Measurements from ENCODE around the gene TCF20. TPM values are rescaled to one million over a fixed set of nuclear protein-coding genes. Genes with fewer than 3 reads are reported as not detected.
A peak's percentile ranks its signal among the peaks of the same experiment; 100 is the strongest.

Gene TCF20
- total and polyA plus RNA-seq, 8 donors = 24.8 to 41.3 (median 25.6) TPM

- TF ChIP-seq CTCF (IDR thresholded peaks at IDR 0.05) = no peak
- Histone ChIP-seq H3K4me3 (no peak overlapping the region), H3K27me3 (peaks cover 0 to 10% of the 10 kb centered on the region in 2 donors), H3K4me1 (peaks cover 10 to 22% of the 10 kb centered on the region in 2 donors), H3K36me3 (no peaks in the 10 kb centered on the region), H3K9me3 (no peaks in the 10 kb centered on the region), H3K27ac (no peak overlapping the region)
- ATAC-seq (no peak), DNase-seq (no peak)
- intact Hi-C loops (cut with DNase I) = no loop called here
Observed at GRCh38 chr22:42304324-42304790, 33.9 kb upstream of the TCF20 start.

- Histone ChIP-seq H3K9me3 (no peaks in the 10 kb centered on the region), H3K36me3 (no peaks in the 10 kb centered on the region), H3K4me3 (no peak overlapping the region), H3K4me1 (peaks cover 10 to 23% of the 10 kb centered on the region in 2 donors), H3K27me3 (peaks cover 0 to 10% of the 10 kb centered on the region in 2 donors), H3K27ac (no peak overlapping the region)
- ATAC-seq (no peak), DNase-seq (no peak)
- intact Hi-C loops (cut with DNase I) = no loop called here
- TF ChIP-seq CTCF (IDR thresholded peaks at IDR 0.05) = no peak
Observed at GRCh38 chr22:42303396-42304323, 33.2 kb upstream of the TCF20 start.

GRCh38 chr22:42301742-42302102 is 31.3 kb upstream of the TCF20 start:
- no peak overlapping the region for H3K4me3 ChIP-seq
- ATAC-seq = no peak
- DNase-seq = no peak
- TF ChIP-seq CTCF (IDR thresholded peaks at IDR 0.05) = no peak
- H3K4me1 ChIP-seq = peaks cover 10 to 25% of the 10 kb centered on the region in 2 donors
- no peaks in the 10 kb centered on the region for H3K36me3 ChIP-seq
- intact Hi-C loops (cut with DNase I) = no loop called here
- H3K27me3 ChIP-seq = peaks cover 0 to 10% of the 10 kb centered on the region in 2 donors
- H3K9me3 ChIP-seq = no peaks in the 10 kb centered on the region
- no peak overlapping the region for H3K27ac ChIP-seq

DNA sequence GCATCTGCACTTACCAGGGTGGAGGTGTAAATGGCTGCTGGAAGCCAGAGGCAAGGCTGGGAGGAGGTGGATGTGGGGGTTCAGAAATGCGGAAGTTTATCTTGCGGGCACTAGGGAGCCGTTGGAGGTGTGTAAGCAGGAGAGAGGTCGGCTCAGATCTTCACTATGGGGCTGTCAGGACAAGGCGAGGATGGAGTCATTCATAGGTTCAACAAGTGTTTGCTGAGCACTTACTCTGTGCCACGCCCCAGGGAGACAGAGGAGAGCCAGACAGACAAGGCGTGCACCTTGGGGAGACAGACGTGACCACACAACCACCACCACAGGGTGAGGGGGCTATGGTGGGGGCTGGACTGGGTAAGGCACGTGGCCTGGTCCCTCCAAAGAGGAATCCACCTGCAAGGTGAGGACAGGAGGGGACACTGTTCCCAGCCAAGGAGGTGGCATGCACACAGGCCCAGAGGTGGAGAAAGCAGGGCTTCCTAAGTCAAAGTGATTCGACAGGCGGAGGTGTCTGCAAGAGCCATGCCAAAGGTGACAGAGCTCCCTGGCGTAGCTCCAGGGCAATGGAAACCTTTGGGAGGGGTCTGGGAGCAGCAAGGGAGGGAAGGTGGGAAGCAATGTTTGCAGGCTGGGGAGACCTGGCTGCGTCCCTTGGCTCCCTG is 30.8 kb upstream of the TCF20 start:
- TF ChIP-seq CTCF (IDR thresholded peaks at IDR 0.05) = no peak
- H3K4me1 ChIP-seq = peaks cover 10 to 30% of the 10 kb centered on the region in 2 donors
- intact Hi-C loops (cut with DNase I) = no loop called here
- no peak overlapping the region for H3K4me3 ChIP-seq
- peak; percentile 56 for ATAC-seq
- no peak for DNase-seq
- H3K9me3 ChIP-seq = no peaks in the 10 kb centered on the region
- peaks cover 0 to 10% of the 10 kb centered on the region in 2 donors for H3K27me3 ChIP-seq
- H3K27ac ChIP-seq = peak overlapping the region in 1 of 2 donors; percentile 66
- no peaks in the 10 kb centered on the region for H3K36me3 ChIP-seq

Data from left lung (tissue), 10 donors.